Effector memory CD4-positive, alpha-beta T cell (primary cell): ENCODE measurements around the gene DSTYK.

Source experiments
- DNase-seq, 3 donors: peaks; one replicate each; pipeline ENCODE4 v3.0.0-alpha.2; 2020
- H3K27ac ChIP-seq: 2 replicates; pipeline ENCODE4 v1.7.0; 2013; ENCODE audit warnings: mild to moderate bottlenecking, low read length, moderate library complexity; ENCODE audit not compliant: insufficient read depth, poor library complexity, severe bottlenecking
- H3K27me3 ChIP-seq: replicated peaks from 2 replicates; pipeline ENCODE4 v1.7.0; 2013; ENCODE audit warnings: mild to moderate bottlenecking, low read length; ENCODE audit not compliant: insufficient read depth, control insufficient read depth, poor library complexity, severe bottlenecking
- H3K36me3 ChIP-seq: 2 replicates; pipeline ENCODE4 v1.7.0; 2013; ENCODE audit warnings: mild to moderate bottlenecking, low read length, moderate library complexity; ENCODE audit not compliant: control insufficient read depth, insufficient read depth
- H3K4me1 ChIP-seq: 2 replicates; pipeline ENCODE4 v1.7.0; 2013; ENCODE audit warnings: low read length, mild to moderate bottlenecking; ENCODE audit not compliant: control insufficient read depth, insufficient read depth, poor library complexity, severe bottlenecking
- H3K4me3 ChIP-seq: 2 replicates; pipeline ENCODE4 v1.7.0; 2013; ENCODE audit warnings: low read length, low read depth, mild to moderate bottlenecking; ENCODE audit not compliant: insufficient read depth, poor library complexity, severe bottlenecking
- H3K9me3 ChIP-seq: 2 replicates; pipeline ENCODE4 v1.7.0; 2013; ENCODE audit warnings: mild to moderate bottlenecking, low read length, moderate library complexity; ENCODE audit not compliant: control insufficient read depth
- total RNA-seq, 3 donors: gene quantifications; one replicate each; lab custom pipeline; 2026; lab: John Stamatoyannopoulos, UW

Gene DSTYK, protein sequence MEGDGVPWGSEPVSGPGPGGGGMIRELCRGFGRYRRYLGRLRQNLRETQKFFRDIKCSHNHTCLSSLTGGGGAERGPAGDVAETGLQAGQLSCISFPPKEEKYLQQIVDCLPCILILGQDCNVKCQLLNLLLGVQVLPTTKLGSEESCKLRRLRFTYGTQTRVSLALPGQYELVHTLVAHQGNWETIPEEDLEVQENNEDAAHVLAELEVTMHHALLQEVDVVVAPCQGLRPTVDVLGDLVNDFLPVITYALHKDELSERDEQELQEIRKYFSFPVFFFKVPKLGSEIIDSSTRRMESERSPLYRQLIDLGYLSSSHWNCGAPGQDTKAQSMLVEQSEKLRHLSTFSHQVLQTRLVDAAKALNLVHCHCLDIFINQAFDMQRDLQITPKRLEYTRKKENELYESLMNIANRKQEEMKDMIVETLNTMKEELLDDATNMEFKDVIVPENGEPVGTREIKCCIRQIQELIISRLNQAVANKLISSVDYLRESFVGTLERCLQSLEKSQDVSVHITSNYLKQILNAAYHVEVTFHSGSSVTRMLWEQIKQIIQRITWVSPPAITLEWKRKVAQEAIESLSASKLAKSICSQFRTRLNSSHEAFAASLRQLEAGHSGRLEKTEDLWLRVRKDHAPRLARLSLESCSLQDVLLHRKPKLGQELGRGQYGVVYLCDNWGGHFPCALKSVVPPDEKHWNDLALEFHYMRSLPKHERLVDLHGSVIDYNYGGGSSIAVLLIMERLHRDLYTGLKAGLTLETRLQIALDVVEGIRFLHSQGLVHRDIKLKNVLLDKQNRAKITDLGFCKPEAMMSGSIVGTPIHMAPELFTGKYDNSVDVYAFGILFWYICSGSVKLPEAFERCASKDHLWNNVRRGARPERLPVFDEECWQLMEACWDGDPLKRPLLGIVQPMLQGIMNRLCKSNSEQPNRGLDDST
- total RNA-seq, result 39.6 to 50.9 (median 42.3) reads per million in 3 donors

DNA sequence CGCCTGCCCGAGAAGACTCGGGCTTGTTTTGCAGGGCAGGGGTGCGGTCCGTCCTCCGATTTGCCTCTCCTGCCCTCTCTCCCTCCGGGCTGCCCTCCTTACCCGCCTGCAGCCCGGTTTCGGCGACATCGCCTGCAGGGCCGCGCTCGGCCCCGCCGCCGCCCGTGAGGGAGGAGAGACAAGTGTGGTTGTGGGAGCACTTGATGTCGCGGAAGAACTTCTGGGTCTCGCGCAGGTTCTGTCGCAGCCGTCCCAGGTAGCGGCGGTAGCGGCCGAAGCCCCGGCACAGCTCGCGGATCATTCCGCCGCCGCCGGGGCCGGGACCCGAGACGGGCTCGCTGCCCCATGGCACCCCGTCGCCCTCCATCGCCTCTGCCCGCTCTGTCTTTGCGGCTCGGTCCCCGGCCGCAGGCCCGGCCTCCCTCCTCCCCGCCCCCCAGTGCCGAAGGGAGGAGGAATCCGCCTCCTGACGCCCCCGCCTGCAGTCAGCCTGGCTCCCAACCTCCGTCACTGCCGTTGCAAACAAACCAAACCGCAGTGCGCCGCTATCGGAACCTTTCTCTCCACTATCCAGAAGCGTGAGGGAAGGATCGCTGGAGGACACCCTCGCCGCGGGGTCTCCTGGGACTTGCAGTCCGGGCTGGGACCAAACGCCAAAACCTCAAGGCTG lies at the start of gene DSTYK:
Gene DSTYK, minus strand, starts transcription at position 534 of the 670 bp plus-strand sequence. Its CDS starts 167 bp downstream, at position 367.
- DNase-seq, result peak; percentile 77 to 87 (median 82)
- H3K27me3 ChIP-seq, result no peaks in the 10 kb centered on the region
- H3K4me1 ChIP-seq, result peaks cover 7% of the 10 kb centered on the region
- peak within 1 kb of the TSS; percentile 84 for H3K4me3 ChIP-seq
- peak within 1 kb of the TSS; percentile 85 for H3K27ac ChIP-seq
- no peaks in the 10 kb centered on the region for H3K9me3 ChIP-seq
- H3K36me3 ChIP-seq, result no peaks in the 10 kb centered on the region

DNA sequence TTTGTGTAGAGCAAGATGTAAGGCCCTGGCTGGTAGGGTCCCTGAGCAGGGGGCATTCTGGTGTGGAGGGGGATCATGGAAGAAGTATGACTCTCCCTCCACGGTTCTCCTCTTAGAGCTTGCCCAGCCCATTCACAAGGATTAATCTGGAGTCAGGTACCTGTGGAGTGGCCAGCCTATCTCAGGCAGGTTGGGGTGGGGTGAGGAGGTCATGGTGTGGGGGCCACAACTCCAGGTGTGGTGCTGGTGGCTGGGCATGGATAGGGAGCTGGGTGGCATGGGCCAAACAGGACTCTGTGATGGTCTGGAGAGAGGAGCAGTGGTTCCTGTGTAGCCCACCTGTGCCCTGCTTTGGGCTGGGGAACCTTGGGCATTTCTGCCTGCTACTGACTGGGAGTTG lies 48.5 kb upstream of the DSTYK start:
- H3K9me3 ChIP-seq, result no peaks in the 10 kb centered on the region
- no peaks in the 10 kb centered on the region for H3K27me3 ChIP-seq
- H3K4me3 ChIP-seq, result no peak overlapping the region
- no peak for DNase-seq
- no peaks in the 10 kb centered on the region for H3K4me1 ChIP-seq
- H3K36me3 ChIP-seq, result no peaks in the 10 kb centered on the region
- no peak overlapping the region for H3K27ac ChIP-seq

DNA sequence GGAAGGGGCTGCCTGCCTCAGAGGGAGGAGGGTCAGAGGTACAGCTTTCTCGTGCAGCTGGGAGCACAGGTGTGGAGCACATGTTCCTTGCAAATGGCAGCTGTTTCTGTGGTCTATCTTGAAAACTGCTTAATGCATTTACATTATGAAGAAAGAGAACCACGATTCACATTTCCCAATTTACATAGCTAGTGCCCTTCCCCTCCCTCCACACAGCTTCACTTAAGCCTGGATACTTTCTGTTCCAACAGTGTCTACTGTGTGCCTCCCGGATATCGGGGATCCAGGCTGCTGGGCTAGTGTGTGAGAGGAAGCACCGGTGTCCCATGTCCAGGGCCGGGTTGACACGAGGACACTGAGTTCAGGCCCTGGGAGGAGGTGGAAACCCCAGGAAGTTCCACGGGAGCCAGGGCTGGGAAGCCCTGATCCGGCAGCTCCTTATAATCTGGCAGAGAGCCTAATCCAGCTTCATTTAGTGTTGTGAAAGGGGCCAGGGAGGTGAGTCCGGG lies 47.9 kb upstream of the DSTYK start:
- H3K27ac ChIP-seq, result no peak overlapping the region
- no peaks in the 10 kb centered on the region for H3K4me1 ChIP-seq
- H3K9me3 ChIP-seq, result no peaks in the 10 kb centered on the region
- DNase-seq, result no peak
- no peaks in the 10 kb centered on the region for H3K36me3 ChIP-seq
- no peaks in the 10 kb centered on the region for H3K27me3 ChIP-seq
- H3K4me3 ChIP-seq, result no peak overlapping the region

DNA sequence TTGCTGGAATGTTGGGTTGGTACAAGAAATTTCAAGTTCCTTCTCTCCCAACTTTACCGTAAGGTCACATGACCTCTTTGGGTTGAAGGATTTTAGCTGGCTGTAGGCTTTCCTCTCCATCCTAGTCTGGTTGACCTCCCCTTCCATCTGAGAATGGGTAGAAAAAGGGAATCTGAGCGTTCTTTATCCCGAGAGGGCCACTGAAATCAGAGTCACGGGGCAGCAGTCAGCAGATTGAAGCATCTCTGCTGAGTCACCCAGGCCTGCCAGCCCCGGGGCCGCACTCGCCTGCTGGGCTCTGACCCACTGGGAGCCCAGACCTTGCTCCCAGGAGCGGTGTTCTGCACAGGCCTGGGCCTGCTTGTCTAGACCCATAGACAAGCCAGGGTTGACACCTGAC lies 47.2 kb upstream of the DSTYK start:
- no peak overlapping the region for H3K27ac ChIP-seq
- H3K4me1 ChIP-seq, result no peaks in the 10 kb centered on the region
- no peaks in the 10 kb centered on the region for H3K27me3 ChIP-seq
- no peak overlapping the region for H3K4me3 ChIP-seq
- DNase-seq, result no peak
- no peaks in the 10 kb centered on the region for H3K36me3 ChIP-seq
- no peaks in the 10 kb centered on the region for H3K9me3 ChIP-seq

DNA sequence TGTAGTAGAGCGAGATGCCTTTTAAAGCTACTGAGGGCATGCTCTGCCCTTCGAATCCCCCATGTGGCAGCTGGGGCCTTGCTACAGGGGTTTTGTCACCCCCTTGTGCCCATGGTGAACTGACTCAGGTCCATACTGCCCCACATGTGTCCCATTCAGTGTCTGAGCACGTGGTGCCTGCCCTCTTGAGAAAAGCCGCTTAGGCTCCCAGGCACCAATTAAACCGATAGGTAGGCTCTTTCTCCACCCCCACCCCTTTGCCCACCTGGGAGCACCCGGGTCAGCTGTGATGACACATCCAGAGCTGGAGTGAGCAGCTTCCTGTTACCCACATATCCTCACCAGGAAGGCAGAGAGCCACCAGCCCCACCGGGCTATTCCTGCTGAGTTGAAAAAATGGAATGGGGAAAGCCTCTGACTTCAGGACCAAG lies 46.8 kb upstream of the DSTYK start:
- Histone ChIP-seq H3K27me3 (no peaks in the 10 kb centered on the region), H3K36me3 (no peaks in the 10 kb centered on the region), H3K27ac (no peak overlapping the region), H3K4me3 (no peak overlapping the region), H3K9me3 (no peaks in the 10 kb centered on the region), H3K4me1 (no peaks in the 10 kb centered on the region)
- DNase-seq, result no peak

DNA sequence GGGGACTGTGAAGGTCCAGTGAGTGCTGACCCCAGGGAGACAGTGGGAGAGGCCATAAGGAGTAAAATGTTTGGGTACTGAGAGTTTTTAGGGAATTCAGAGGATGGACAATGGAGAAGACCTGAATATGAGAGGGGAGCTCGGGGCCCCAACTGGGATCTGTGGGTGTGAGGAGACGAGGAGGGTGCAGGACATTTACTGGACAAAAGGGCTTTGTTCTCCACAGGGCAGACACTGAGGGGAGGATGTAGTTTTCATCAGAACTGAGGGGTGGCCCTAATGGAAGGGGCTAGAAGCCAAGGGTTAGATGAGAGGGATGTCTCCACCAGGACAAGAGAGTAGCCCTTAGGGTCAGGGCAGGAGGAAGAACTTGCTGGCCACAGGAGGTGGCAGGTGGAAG lies 46.2 kb upstream of the DSTYK start:
- no peaks in the 10 kb centered on the region for H3K4me1 ChIP-seq
- H3K27me3 ChIP-seq, result no peaks in the 10 kb centered on the region
- no peak for DNase-seq
- H3K27ac ChIP-seq, result no peak overlapping the region
- H3K36me3 ChIP-seq, result no peaks in the 10 kb centered on the region
- no peak overlapping the region for H3K4me3 ChIP-seq
- no peaks in the 10 kb centered on the region for H3K9me3 ChIP-seq

DNA sequence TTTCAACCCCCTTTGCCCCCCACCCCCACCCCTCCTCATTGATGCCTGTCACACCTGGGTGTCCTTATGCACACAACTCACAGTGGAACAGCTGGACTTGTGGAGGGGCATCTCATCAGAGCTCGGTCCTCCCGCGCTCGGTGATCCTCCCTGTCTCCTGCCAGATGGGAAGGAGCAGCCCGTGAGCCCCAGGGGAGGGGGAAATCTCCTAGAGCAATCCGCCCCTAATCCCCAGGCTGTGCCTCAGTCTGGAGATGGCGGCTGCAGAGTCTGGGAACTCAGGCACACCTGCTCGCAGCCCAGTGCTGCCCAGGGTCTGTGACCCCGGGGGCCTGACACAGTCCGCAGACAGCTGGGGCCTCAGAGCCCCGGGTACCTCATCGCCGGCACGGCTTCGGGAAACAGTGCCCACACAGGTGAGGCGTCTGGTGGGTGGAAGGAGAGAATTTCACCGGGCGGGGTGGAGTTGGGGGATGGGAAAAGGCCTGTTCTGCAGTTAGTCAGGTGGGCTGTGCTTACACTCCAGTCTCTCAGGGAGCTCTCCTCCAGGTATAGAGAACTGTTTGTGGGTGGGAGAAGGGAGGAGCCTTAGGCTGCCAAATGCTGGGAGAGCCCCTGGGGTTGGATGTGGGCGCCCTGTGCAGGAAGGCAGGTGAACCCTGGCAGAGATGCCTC lies 45.6 kb upstream of the DSTYK start:
- no peak for DNase-seq
- Histone ChIP-seq H3K4me3 (no peak overlapping the region), H3K9me3 (no peaks in the 10 kb centered on the region), H3K27ac (no peak overlapping the region), H3K4me1 (no peaks in the 10 kb centered on the region), H3K27me3 (no peaks in the 10 kb centered on the region), H3K36me3 (no peaks in the 10 kb centered on the region)

DNA sequence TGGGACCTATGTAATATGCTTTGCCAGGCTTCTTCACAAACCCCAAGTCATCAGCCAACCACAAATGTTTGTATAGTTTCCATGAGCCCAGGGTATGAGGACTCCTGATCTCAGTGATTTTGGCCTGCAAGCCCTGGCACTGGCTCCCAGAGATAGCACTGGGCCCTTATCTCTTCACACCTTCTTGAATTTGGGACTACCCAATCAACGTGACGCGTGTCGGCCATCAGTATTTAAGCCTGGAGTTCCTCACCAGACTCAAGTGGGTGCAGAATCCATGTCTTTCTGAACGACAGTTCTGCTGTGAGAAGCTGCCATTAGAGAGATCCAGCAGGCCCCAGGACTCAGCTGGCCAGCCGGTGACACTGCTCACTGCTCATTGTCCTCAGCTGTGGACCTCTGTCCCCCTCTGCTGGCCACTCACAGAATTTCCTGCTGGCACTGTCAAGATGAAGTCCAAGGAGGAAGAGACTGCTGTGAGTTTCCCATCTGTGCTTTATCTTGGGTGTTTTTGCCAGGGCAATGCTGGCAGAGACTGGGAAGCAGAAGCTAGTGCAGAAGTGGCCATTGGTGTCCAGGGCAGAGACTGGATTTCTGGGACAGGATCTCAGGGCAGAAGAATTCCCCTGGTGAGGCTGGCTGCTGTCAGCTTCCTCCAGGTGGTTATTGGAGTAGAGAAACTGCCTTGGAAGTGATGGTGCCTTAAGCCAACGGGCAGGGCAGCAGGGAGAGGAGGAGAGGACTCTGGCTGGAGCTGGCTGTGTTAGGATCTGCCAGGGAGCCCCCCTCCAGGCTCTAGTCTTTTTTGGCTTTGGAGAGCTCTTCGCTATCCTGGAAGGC lies 44.7 kb upstream of the DSTYK start:
- Histone ChIP-seq H3K27me3 (no peaks in the 10 kb centered on the region), H3K36me3 (no peaks in the 10 kb centered on the region), H3K27ac (no peak overlapping the region), H3K4me1 (no peaks in the 10 kb centered on the region), H3K4me3 (no peak overlapping the region), H3K9me3 (no peaks in the 10 kb centered on the region)
- DNase-seq, result peak; percentile 61 to 69 (median 63)
